ENCODE data around the gene PLXND1.
"Not testable (repeated sequence)": the region's sequence is repeated elsewhere in the genome, so short reads cannot be mapped to it uniquely, and the experiment has no call there.

The PLXND1 gene

GRCh38 chr3:129521611-129522010 is 84.9 kb downstream of the PLXND1 start:
- Mint-ChIP-seq H3K4me1 (peaks cover 10% of the 10 kb centered on the region), H3K27me3 (no peaks in the 10 kb centered on the region), H3K36me3 (peaks cover 19% of the 10 kb centered on the region), H3K27ac (no peak overlapping the region), H3K9me3 (no peaks in the 10 kb centered on the region), H3K4me3 (no peak overlapping the region)
- ATAC-seq: no peak

- no peak overlapping the region for H3K4me3 Mint-ChIP-seq
- ATAC-seq: no peak
- no peaks in the 10 kb centered on the region for H3K9me3 Mint-ChIP-seq
- peaks cover 26% of the 10 kb centered on the region for H3K36me3 Mint-ChIP-seq
- no peak overlapping the region for H3K27ac Mint-ChIP-seq
- peaks cover 3% of the 10 kb centered on the region for H3K4me1 Mint-ChIP-seq
- H3K27me3 Mint-ChIP-seq: no peaks in the 10 kb centered on the region
Measured at GRCh38 chr3:129520960-129521359, 85.5 kb downstream of the PLXND1 start.

- Mint-ChIP-seq H3K4me1 (no peaks in the 10 kb centered on the region), H3K4me3 (no peak overlapping the region), H3K27me3 (no peaks in the 10 kb centered on the region), H3K36me3 (peaks cover 27% of the 10 kb centered on the region), H3K9me3 (no peaks in the 10 kb centered on the region), H3K27ac (no peak overlapping the region)
- no peak for ATAC-seq
Measured at GRCh38 chr3:129519896-129520715, 86.4 kb downstream of the PLXND1 start.

GRCh38 chr3:129519449-129519848 is 87.0 kb downstream of the PLXND1 start:
- no peaks in the 10 kb centered on the region for H3K4me1 Mint-ChIP-seq
- H3K27ac Mint-ChIP-seq: no peak overlapping the region
- no peaks in the 10 kb centered on the region for H3K9me3 Mint-ChIP-seq
- peaks cover 27% of the 10 kb centered on the region for H3K36me3 Mint-ChIP-seq
- H3K27me3 Mint-ChIP-seq: no peaks in the 10 kb centered on the region
- H3K4me3 Mint-ChIP-seq: no peak overlapping the region
- ATAC-seq: no peak

- Mint-ChIP-seq H3K36me3 (peaks cover 27% of the 10 kb centered on the region), H3K9me3 (no peaks in the 10 kb centered on the region), H3K4me3 (no peak overlapping the region), H3K27ac (no peak overlapping the region), H3K4me1 (no peaks in the 10 kb centered on the region), H3K27me3 (no peaks in the 10 kb centered on the region)
- no peak for ATAC-seq
Measured at GRCh38 chr3:129518581-129518980, 87.9 kb downstream of the PLXND1 start.

- Mint-ChIP-seq H3K4me3 (no peak overlapping the region), H3K4me1 (no peaks in the 10 kb centered on the region), H3K27me3 (no peaks in the 10 kb centered on the region), H3K9me3 (no peaks in the 10 kb centered on the region), H3K27ac (no peak overlapping the region), H3K36me3 (peaks cover 27% of the 10 kb centered on the region)
- ATAC-seq: no peak
Measured at GRCh38 chr3:129518038-129518561, 88.4 kb downstream of the PLXND1 start.

- Mint-ChIP-seq H3K27me3 (no peaks in the 10 kb centered on the region), H3K9me3 (no peaks in the 10 kb centered on the region), H3K4me1 (no peaks in the 10 kb centered on the region), H3K36me3 (peaks cover 31% of the 10 kb centered on the region), H3K27ac (no peak overlapping the region), H3K4me3 (no peak overlapping the region)
- ATAC-seq: no peak
Measured at GRCh38 chr3:129517516-129517915, 89.0 kb downstream of the PLXND1 start.

GRCh38 chr3:129515821-129516432 is 90.5 kb downstream of the PLXND1 start:
- H3K36me3 Mint-ChIP-seq: peaks cover 36% of the 10 kb centered on the region
- H3K27me3 Mint-ChIP-seq, H3K4me3 Mint-ChIP-seq, ATAC-seq, H3K27ac Mint-ChIP-seq, H3K4me1 Mint-ChIP-seq, H3K9me3 Mint-ChIP-seq: not testable (repeated sequence)

GRCh38 chr3:129515108-129515820 is 91.2 kb downstream of the PLXND1 start:
- peaks cover 41% of the 10 kb centered on the region for H3K36me3 Mint-ChIP-seq
- not testable (repeated sequence) for H3K4me1 Mint-ChIP-seq, H3K27ac Mint-ChIP-seq, H3K9me3 Mint-ChIP-seq, H3K27me3 Mint-ChIP-seq, ATAC-seq, H3K4me3 Mint-ChIP-seq

- Mint-ChIP-seq H3K9me3 (no peaks in the 10 kb centered on the region), H3K36me3 (peaks cover 36% of the 10 kb centered on the region), H3K4me1 (no peaks in the 10 kb centered on the region), H3K27ac (no peak overlapping the region), H3K4me3 (no peak overlapping the region), H3K27me3 (no peaks in the 10 kb centered on the region)
- no peak for ATAC-seq
Measured at GRCh38 chr3:129514563-129514962, 91.9 kb downstream of the PLXND1 start.

- H3K27ac Mint-ChIP-seq: no peak overlapping the region
- no peak for ATAC-seq
- no peaks in the 10 kb centered on the region for H3K9me3 Mint-ChIP-seq
- H3K4me3 Mint-ChIP-seq: no peak overlapping the region
- H3K36me3 Mint-ChIP-seq: peaks cover 34% of the 10 kb centered on the region
- no peaks in the 10 kb centered on the region for H3K27me3 Mint-ChIP-seq
- no peaks in the 10 kb centered on the region for H3K4me1 Mint-ChIP-seq
Measured at GRCh38 chr3:129514110-129514509, 92.4 kb downstream of the PLXND1 start.

GRCh38 chr3:129513705-129514104 is 92.8 kb downstream of the PLXND1 start:
- Mint-ChIP-seq H3K27me3 (no peaks in the 10 kb centered on the region), H3K9me3 (no peaks in the 10 kb centered on the region), H3K4me3 (no peak overlapping the region), H3K4me1 (no peaks in the 10 kb centered on the region), H3K27ac (no peak overlapping the region), H3K36me3 (peaks cover 31% of the 10 kb centered on the region)
- ATAC-seq: no peak

GRCh38 chr3:129512595-129512994 is 93.9 kb downstream of the PLXND1 start:
- no peaks in the 10 kb centered on the region for H3K9me3 Mint-ChIP-seq
- peak overlapping the region; percentile 45 for H3K27ac Mint-ChIP-seq
- peaks cover 36% of the 10 kb centered on the region for H3K36me3 Mint-ChIP-seq
- H3K4me1 Mint-ChIP-seq: no peaks in the 10 kb centered on the region
- H3K4me3 Mint-ChIP-seq: no peak overlapping the region
- H3K27me3 Mint-ChIP-seq: no peaks in the 10 kb centered on the region
- no peak for ATAC-seq

GRCh38 chr3:129507181-129507831 is 99.2 kb downstream of the PLXND1 start:
- Mint-ChIP-seq H3K9me3 (no peaks in the 10 kb centered on the region), H3K4me3 (no peak overlapping the region), H3K27me3 (no peaks in the 10 kb centered on the region), H3K27ac (no peak overlapping the region), H3K4me1 (no peaks in the 10 kb centered on the region), H3K36me3 (peaks cover 14% of the 10 kb centered on the region)
- no peak for ATAC-seq

GRCh38 chr3:129506231-129506742 is 100.2 kb downstream of the PLXND1 start:
- no peak for ATAC-seq
- H3K36me3 Mint-ChIP-seq: peaks cover 12% of the 10 kb centered on the region
- H3K27me3 Mint-ChIP-seq: no peaks in the 10 kb centered on the region
- no peak overlapping the region for H3K27ac Mint-ChIP-seq
- H3K9me3 Mint-ChIP-seq: no peaks in the 10 kb centered on the region
- no peak overlapping the region for H3K4me3 Mint-ChIP-seq
- H3K4me1 Mint-ChIP-seq: no peaks in the 10 kb centered on the region

All from stimulated activated memory B cell treated with anti-CD40 and anti-IgM and Interleukin-4, amounts not matched to agents 10 μg/mL and 1 μg/mL and 100 μg/mL, for 72 hours (primary cell).